CD4-positive, alpha-beta T cell treated with Interleukin-15 for 1 hour (primary cell): ENCODE data around the gene CKM.
"Not testable (repeated sequence)": the region's sequence is repeated elsewhere in the genome, so short reads cannot be mapped to it uniquely, and the experiment has no call there.

ENCODE experiments used
- DNase-seq: peaks from one replicate; pipeline ENCODE4 v3.0.0-alpha.2; 2020

Gene CKM

GRCh38 chr19:45348367-45349125 lies 25.9 kb upstream of the CKM start:
- no peak for DNase-seq

DNA sequence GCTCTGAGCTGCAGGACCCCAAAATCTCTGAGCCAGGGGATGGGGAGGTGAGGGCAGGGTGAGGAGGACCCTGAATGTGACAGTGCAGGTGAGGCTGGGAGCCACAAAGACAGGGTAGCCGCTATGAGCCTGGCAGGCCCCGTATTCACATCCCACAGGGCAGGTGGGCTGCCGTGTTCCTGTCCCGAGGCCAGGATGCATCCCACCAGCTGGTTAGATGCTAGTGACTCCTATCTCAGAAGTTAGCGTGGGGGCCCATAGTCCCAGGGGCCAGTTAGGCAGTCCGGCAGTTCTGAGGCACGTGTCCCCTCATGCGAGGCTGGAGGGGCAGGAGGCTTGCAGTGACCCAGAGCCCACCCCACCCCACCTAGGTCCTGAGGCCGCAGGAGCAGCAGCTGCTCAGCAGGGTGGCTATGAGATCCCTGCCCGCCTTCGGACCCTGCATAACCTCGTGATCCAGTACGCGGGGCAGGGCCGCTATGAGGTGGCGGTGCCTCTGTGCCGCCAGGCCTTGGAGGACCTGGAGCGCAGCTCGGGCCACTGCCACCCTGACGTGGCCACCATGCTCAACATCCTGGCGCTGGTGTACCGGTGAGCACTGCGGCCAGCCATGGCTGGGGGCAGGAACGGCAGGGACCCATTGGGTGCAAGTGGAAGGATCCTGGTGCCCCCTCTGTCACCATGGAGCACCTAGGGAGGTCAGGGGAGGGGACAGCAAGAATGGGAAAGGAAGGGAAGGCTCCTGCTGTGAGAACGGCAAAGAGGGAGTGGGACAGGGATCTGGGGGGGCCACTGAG lies 25.1 kb upstream of the CKM start:
- DNase-seq, result no peak

DNA sequence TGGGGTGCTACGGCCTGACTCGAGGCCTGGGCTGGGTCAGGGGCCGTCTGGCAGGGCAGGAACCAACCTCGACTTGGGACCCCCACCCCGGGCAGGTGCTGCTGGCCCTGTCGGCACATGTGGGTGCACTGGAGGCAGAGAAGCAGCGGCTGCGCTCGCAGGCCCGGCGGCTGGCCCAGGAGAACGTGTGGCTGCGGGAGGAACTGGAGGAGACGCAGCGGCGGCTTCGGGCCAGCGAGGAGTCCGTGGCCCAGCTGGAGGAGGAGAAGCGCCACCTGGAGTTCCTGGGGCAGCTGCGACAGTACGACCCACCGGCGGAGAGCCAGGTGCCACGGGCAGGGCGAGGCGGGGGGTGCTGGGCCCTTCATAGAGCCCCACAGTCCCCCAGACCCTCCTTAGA lies 23.8 kb upstream of the CKM start:
- DNase-seq, result no peak

DNA sequence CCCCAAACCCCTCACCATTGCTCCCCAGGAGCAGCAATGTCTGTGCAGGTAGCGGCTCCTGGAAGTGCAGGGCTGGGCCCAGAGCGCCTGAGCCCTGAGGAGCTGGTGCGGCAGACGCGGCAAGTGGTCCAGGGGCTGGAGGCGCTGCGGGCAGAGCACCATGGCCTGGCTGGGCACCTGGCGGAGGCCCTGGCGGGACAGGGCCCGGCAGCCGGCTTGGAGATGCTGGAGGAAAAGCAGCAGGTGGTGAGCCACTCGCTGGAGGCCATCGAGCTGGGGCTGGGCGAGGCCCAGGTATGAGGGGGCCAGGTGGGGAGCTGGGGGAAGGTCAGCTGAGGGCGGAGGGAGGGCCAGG lies 22.8 kb upstream of the CKM start:
- DNase-seq, result no peak

DNA sequence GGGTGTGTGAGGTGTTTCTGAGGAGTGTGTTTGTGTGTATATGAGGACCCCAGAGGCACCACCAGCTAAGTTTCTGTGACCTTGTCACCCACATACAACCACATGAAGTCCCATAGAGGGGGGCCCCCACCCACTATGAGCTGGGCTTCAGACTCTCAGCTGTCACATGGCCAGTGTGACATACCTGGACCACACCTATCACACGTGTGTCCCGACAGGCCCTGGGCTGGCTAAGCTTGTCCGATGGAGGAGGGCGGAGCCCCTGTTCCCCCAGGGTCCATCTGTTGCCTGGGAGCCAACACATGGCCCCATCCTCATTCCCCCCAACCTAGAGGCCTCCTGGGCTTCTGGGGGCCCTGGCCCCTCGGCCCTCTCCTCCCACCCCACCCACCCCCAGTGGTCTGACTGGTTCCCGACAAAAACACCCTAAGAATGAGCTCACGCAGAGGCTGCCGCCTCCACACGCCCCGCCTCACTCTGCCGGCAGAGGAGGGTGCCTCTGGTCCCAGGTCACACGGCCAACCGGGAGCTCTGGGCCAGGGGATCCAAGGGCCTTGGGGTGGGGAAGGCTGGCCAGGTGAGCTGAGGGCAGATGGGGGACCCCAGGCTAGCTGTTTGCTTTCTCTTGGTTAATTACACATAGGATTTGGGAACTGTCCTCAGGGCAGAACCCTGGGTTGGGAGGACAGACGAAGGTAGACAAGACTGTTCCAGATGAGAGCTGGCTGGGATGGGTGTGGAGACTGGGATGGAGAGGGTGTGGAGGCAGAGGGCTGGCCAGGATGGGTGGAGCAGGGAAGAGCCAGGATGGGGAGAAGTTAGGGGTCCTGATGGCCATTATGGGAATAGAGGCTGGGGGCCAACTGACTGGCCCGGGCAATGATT lies 22.2 kb upstream of the CKM start:
- DNase-seq, result no peak

DNA sequence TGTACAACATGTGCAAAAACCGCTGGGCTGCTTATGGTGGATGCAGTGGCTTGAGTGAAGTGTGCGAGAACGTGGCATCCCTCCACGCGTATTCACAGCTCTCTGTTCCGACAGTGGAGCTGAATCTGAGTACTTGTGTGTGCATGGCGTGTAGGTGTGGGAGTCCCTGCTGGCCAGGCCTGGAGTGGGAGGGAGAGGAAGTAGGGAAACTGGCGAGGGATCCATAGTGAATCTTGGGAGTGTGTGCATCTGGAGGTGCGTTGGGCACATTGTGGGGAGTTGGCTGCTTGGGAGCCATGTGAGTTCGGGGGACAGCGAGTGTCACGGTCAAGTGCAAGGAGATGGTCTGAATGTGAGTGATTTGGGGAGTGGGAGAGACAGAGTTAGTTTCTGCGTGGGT lies 20.2 kb upstream of the CKM start:
- DNase-seq, result no peak

GRCh38 chr19:45340899-45341453 lies 18.3 kb upstream of the CKM start:
- DNase-seq, result no peak

DNA sequence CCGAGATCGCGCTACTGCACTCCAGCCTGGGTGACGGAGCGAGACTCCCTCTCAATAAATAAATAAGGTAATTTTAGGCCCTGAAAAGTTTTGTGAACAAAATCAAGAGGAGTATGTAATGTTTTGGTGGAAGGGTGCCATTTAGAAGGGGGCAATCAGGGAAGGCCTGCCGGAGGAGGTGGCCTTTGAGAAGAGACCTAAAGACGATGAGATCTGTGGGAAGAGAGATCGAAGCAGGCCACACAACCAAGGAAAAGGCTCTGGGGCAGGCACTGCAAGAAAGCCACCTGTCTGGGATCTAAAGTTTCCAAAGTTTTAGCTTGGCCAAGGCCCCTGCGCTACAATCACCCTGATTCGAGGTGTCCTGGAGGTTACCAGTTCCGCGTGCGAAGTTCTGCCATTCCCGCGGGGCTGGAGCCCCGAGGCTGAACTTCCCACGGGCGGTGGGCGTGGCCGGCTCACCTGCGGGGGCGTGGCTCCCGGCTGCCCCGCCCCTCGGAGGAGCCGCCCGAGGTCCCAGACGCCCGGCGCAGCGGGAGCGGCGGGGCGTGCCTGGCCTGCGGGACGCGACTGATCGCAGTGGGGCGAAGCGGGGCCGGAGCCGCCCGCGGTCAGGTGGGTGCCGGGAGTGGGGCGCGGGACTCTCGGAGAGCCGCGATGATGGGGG lies 17.7 kb upstream of the CKM start, which contains the start of gene KLC3:
Gene KLC3 (plus strand): TSS at position 519 of the 667 bp plus-strand sequence. CDS start 4,792 bp downstream, outside the sequence.
- no peak for DNase-seq

- DNase-seq, result no peak
Measured at GRCh38 chr19:45339629-45340028, 17.0 kb upstream of the CKM start.

DNA sequence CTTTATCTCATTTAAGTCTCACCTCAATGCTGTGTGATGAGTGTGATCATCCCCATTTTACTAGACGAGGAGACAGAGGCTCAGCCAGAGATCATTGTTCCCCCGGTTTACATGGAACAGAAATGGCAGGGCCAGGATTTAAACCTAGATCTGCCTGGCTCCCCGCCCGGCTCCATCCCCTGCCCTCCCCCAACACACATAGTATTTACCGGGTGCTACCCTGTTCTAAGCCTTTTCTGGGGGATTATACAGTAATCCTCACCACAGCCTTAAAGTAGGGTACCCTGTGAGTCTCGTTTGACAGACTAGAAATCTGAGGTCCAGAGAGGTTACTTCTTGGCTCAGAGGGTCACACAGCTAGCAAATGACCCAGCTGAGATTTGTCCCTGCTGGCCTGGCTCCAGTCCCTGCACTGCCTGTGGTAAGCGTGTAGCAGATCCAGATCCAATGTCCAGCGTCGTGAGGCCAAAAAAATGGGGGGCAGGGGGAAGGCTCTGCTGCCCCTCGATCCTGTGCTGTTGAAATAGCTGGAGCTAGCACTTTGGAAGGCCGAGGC lies 14.1 kb upstream of the CKM start:
- no peak for DNase-seq

GRCh38 chr19:45334881-45335280 lies 12.2 kb upstream of the CKM start:
- DNase-seq, result not testable (repeated sequence)

DNA sequence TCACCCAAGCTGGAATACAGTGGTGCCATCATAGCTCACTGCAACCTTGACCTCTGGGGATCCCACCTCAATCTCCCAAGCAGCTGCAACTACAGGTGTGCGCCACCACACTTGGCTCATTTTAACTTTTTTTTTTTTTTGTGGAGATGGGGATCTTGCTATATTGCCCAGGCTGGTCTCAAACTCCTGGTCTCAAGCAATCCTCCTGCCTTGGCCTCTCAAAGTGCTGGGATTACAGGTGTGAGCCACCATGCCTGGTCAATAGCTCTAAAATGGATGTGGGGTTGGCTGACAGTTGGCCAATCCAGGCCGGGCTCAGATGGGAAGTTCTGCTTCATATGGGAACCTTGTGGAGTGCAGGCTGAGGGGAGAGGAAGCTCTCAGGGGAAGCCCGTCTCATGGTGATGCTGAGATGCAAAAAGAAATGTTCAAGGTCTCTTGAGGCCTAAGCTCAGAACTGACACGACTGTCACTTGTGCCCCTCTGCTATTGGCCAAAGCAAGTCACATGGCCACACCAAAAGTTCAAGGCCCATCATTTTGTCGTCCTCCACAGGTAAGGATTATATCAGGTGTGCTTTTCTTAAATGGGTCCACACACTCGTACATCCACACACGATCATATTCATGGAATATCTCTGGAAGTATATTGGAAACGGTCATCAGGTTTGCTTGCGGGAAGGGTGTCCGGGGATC lies 11.1 kb upstream of the CKM start:
- no peak for DNase-seq

- no peak for DNase-seq
Measured at GRCh38 chr19:45331411-45331810, 8.7 kb upstream of the CKM start.

DNA sequence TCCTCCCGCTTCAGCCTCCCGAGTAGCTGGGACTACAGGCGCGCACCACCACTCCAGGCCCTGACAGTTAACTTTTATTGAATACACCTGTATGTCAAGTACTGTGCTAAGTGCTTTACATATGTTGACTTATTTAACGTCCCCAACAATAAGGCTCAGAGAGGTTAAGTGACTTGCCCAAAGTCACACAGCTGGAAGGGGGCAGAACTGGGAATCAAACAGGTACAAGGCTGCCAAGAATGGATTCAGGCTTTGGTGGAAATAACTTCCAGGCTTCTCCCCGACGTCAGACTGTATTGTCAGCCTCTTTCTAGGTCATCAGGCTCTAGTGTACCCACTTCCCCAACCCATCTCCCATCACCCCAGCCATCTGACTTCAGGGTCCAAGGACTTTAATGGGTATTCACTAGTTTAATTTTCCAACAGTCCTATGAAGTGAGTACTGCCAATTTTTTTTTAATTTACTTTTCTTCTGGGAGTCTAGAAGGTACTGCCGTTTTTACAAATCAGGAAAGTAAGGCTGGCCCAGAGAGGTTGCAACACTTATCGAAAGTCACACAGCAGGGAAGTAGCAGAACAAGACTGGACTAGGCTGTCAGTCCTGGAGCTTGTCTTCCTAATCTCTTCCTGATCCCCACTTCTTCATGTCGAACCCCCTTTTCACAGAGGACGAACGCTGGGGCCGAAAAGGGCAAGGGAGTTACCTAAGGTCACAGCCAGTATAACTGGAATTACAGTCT lies 4.9 kb upstream of the CKM start:
- no peak for DNase-seq

GRCh38 chr19:45324349-45324907 lies 1.8 kb upstream of the CKM start:
- no peak for DNase-seq

DNA sequence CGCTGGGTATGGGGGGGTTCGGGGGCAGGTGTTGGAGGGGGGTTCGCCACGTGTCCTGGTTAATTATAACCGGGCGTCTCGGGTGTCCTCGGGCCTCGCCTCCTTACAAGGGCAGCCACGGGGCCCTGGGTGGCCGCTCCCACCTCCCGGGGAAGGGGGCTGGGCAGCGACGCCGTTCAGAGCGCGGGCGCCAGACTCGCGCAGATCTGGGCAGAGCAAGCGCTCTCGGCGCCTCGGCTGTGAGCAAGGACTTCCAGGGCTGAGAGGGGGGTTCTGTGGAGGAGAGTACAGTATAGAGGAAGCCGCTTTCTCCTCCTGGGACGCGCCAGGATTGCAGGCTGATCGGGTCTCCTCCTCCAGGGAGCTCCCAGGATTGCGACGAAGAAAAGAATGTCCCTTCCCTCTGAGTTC lies 1.0 kb upstream of the CKM start:
- no peak for DNase-seq

DNA sequence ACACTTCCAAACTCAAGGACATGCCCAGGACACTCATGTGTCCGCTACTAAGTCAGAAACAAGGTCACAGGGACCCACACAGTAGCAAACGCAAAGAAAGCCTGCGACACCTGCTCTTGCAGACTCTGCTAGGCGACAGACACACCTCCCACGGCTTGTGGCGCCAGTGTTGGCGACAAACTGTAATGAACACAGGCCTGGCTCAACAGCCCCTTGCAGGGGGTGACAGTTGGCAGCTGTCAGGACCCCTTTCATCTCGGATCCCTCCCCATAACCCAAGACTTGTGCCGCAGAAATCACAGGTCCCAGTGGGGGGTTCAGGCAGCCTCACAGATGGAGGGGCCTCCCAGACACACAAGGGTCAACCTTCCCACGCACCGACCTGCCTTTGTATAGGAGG lies 364 bp downstream of the CKM start:
- DNase-seq, result no peak

DNA sequence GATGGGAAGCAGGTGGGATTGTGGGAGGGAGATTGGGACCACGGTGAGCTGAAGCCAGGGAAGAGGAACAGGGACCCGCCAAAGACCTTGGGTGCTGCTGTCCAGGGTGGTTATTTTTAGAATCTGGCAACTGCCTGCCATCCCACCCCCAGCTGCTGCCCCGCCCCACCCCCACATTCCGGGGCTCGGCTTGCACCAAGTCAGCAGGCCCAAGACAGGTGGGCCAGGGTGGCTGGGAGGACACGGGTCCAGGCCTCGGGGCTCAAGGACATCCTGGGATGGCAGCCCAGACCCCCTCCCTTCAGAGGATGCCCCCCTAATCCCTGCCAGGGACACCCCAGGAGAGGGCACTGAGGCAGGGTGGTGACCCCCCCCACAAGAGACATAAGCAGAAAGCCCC lies 827 bp downstream of the CKM start:
- no peak for DNase-seq

GRCh38 chr19:45320997-45321775 lies 1.5 kb downstream of the CKM start:
- DNase-seq, result no peak

- no peak for DNase-seq
Measured at GRCh38 chr19:45315304-45315703, 7.4 kb downstream of the CKM start.
